ENCODE data around the gene FRAT1.

DNA sequence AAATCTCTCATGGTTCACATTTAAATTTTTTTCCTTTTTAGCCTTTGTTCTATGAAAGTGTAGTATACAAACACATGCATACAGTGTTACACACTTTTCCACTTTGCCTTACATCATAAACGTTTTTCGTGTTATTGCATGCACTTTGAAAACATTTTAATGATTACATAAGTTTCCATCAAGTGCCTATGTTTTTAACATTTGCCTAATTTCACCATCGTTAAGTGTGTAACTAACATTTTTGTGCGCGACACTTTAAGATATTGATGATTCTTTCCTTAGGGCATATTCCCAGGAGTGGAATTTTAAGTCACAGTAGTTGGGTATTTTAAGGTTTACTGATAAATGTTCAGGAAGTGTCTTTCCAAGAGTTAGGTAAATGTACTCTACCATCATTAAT, 16.9 kb downstream of the FRAT1 start:
- TF ChIP-seq, protein P1, sequence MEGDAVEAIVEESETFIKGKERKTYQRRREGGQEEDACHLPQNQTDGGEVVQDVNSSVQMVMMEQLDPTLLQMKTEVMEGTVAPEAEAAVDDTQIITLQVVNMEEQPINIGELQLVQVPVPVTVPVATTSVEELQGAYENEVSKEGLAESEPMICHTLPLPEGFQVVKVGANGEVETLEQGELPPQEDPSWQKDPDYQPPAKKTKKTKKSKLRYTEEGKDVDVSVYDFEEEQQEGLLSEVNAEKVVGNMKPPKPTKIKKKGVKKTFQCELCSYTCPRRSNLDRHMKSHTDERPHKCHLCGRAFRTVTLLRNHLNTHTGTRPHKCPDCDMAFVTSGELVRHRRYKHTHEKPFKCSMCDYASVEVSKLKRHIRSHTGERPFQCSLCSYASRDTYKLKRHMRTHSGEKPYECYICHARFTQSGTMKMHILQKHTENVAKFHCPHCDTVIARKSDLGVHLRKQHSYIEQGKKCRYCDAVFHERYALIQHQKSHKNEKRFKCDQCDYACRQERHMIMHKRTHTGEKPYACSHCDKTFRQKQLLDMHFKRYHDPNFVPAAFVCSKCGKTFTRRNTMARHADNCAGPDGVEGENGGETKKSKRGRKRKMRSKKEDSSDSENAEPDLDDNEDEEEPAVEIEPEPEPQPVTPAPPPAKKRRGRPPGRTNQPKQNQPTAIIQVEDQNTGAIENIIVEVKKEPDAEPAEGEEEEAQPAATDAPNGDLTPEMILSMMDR (IDR thresholded peaks at IDR 0.05) = no peak
- no peak for TF ChIP-seq EP300 (IDR thresholded peaks at IDR 0.05)

Data from ovary (tissue), 3 donors.